Body of pancreas (tissue), 4 donors: ENCODE data around the gene SUMO3. TPM values are rescaled to one million over a fixed set of nuclear protein-coding genes. Genes with fewer than 3 reads are reported as not detected.

ENCODE experiments used
- ATAC-seq: fragments of 150-250 bp; one replicate; pipeline ENCODE4 v1.9.1; 2016
- DNase-seq, 4 donors: peaks; one replicate each; pipeline ENCODE4 v3.0.0-alpha.2; 2019
- H3K27ac ChIP-seq, 4 donors: fragments of 200-600 bp; sonication (generic); 1 replicate in 3 of 4; 2 replicates in 1 of 4; pipeline versions ENCODE4 v1.5.1 to v1.6.1; 2016 to 2019; ENCODE audit warnings: mild to moderate bottlenecking in 1 of 4, mixed read lengths in 1 of 4, moderate library complexity in 1 of 4
- H3K27me3 ChIP-seq, 2 donors: fragments of 200-600 bp; sonication (generic); one replicate each; pipeline ENCODE4 v1.6.0; 2016; ENCODE audit warnings: mild to moderate bottlenecking in 1 of 2
- H3K36me3 ChIP-seq, 2 donors: fragments of 200-600 bp; sonication (generic); replicated peaks in 1 of 2; 2 replicates each; pipeline ENCODE4 v1.5.1; 2016; ENCODE audit warnings: low read depth in 2 of 2; ENCODE audit not compliant: insufficient read depth in 1 of 2
- H3K4me1 ChIP-seq: fragments of 200-600 bp; sonication (generic); one replicate; pipeline ENCODE4 v1.6.0; 2016
- H3K4me3 ChIP-seq, 2 donors: fragments of 200-600 bp; sonication (generic); 1 replicate in 1 of 2; 2 replicates in 1 of 2; pipeline ENCODE4 v1.5.1; 2016 to 2019
- H3K9me3 ChIP-seq, 3 donors: fragments of 200-600 bp; sonication (generic); 1 replicate in 2 of 3; 2 replicates in 1 of 3; pipeline ENCODE4 v1.5.1; 2016
- CTCF ChIP-seq, 7 experiments: fragments of 450-650 bp in 4 of 7; fragments of 200-600 bp in 3 of 7; sonication (generic) in 3 of 7; IDR thresholded peaks; one replicate each; pipeline ENCODE4 v1.5.1; 2016 to 2019; ENCODE audit warnings: antibody characterized with exemption in 7 of 7
- POLR2A ChIP-seq, 3 donors: fragments of 450-650 bp; IDR thresholded peaks; one replicate each; pipeline ENCODE4 v1.6.1; 2016; ENCODE audit warnings: antibody characterized with exemption in 3 of 3, mild to moderate bottlenecking in 2 of 3
- WGBS, 2 donors: methylation state at CpG; one replicate each; pipeline ENCODE4 v1.1.5; 2017; 5-methylcytosine and 5-hydroxymethylcytosine counted together
- intact Hi-C: fragments of 100-400 bp; cut with DNase I; formaldehyde crosslinking; loops from one replicate; pipeline ENCODE4 v1.15.1; 2023
- total RNA-seq, 2 donors: library from RNA; depleted of rRNA; stranded (reverse); fragments of >200 nt; gene quantifications; one replicate each; pipeline ENCODE4 v1.1.0, GENCODE V29; 2016

SUMO3 gene
- total RNA-seq, 2 donors from 2014 or later = 20.4 to 33.2 TPM

DNA sequence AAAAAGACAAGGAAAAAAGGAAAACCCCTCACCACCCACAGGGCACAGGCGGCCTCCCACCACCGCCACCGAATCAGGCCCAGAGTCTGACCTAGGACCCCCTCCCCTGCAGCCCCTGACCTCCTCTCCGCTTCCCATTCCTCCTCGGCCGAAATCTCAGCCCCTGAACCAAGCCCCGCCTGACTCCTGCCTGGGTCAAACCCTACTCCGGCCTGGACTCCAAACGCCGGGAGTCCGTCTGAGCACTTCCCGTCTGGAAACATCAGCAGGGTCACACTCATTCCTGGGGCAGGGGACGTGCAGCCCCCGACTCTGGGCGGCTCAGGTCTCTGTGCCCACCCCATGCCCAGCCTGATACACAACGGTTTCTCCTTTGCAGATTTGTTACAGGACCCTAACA, 26.4 kb upstream of the SUMO3 start:
- intact Hi-C loops = no loop called here

DNA sequence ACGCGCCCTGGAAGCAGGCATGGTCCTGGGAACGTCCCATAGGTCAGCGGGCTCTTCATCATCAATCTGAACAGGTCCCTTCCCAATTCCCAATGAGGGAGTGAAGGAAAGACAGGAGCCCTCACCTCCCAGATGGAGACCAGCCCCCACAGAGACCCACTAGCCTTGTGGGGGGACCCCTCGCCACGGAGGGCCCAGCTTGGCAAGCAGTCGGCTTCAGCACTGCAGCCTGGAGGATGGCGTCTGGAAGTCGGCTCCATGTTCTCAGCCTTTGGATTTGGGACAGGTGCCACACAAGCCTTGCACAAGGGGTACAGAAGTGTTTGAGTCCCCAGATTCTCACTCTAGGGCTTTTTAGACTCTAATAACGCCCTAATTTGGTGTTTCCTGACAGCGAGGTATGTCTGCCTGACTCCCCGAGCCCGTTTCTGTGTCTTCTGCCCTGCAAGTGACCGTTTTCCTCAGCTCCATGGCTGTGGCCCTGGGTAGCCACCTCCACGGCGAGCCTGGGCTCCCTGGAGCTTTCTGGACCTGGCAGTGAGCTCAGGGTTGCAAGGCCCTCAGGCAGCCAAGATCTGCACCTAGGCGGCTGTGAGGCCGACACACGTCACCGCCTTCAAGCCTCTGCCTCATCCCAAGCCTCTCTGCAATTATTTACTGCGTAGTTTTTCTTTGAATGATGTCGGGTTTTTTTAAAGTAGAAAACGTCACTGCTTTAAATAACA, 25.0 kb upstream of the SUMO3 start:
- intact Hi-C loops = no loop called here
- Histone ChIP-seq H3K9me3 (no peaks in the 10 kb centered on the region), H3K36me3 (no peaks in the 10 kb centered on the region), H3K4me1 (peaks cover 17% of the 10 kb centered on the region), H3K27ac (no peak overlapping the region), H3K27me3 (peaks cover 0 to 3% of the 10 kb centered on the region in 2 donors), H3K4me3 (no peak overlapping the region)
- 58 to 75% methylated on average over 16 to 23 of the region's 23 CpGs for WGBS, 2 donors
- DNase-seq (no peak), ATAC-seq (no peak)
- TF ChIP-seq CTCF (IDR thresholded peaks at IDR 0.05) = no peak
- TF ChIP-seq POLR2A (IDR thresholded peaks at IDR 0.05) = no peak

More for the DNA sequence above, 26.4 kb upstream of the SUMO3 start:
- Histone ChIP-seq H3K9me3 (no peaks in the 10 kb centered on the region), H3K4me1 (peaks cover 21% of the 10 kb centered on the region), H3K4me3 (no peak overlapping the region), H3K27ac (no peak overlapping the region), H3K36me3 (no peaks in the 10 kb centered on the region), H3K27me3 (peaks cover 0 to 3% of the 10 kb centered on the region in 2 donors)
- no peak for DNase-seq
- TF ChIP-seq CTCF (IDR thresholded peaks at IDR 0.05) (no peak), POLR2A (IDR thresholded peaks at IDR 0.05) (no peak)
- no peak for ATAC-seq
- 53 to 67% methylated on average over 14 to 16 of the region's 16 CpGs for WGBS, 2 donors

- H3K27me3 ChIP-seq = peaks cover 0 to 3% of the 10 kb centered on the region in 2 donors
- WGBS, 2 donors = 74 to 75% methylated on average over 10 of the region's 10 CpGs
- H3K27ac ChIP-seq = no peak overlapping the region
- DNase-seq = no peak
- H3K9me3 ChIP-seq = no peaks in the 10 kb centered on the region
- no peak overlapping the region for H3K4me3 ChIP-seq
- no peak for TF ChIP-seq CTCF (IDR thresholded peaks at IDR 0.05)
- no peak for TF ChIP-seq POLR2A (IDR thresholded peaks at IDR 0.05)
- ATAC-seq = no peak
- H3K4me1 ChIP-seq = peaks cover 17% of the 10 kb centered on the region
- intact Hi-C loops = no loop called here
- no peaks in the 10 kb centered on the region for H3K36me3 ChIP-seq
These were observed 24.2 kb upstream of the SUMO3 start for GRCh38 chr21:44842087-44842486.

DNA sequence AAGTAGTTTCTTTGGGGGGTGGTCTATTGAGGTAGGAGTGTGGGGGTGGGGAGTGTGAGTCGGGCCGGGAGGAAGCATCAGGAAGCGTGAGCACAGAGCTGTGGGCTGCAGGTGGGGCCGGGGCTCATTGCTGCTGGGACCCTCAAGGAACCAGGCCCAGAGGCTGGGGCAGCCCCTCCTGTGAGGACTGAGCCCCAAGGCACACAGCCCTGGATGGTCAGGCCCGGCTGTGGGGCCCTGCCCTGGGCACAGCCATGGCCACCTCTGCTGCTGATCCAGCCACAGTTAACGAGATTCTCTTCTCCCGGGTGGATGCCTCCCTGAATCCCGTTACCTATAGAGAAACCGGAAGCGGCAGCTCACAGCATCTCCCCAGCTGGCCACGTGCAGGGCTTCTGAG, 22.9 kb upstream of the SUMO3 start:
- no peak for ATAC-seq
- Histone ChIP-seq H3K4me1 (peaks cover 5% of the 10 kb centered on the region), H3K4me3 (no peak overlapping the region), H3K36me3 (no peaks in the 10 kb centered on the region), H3K9me3 (no peaks in the 10 kb centered on the region), H3K27ac (no peak overlapping the region), H3K27me3 (peaks cover 0 to 3% of the 10 kb centered on the region in 2 donors)
- no peak for TF ChIP-seq POLR2A (IDR thresholded peaks at IDR 0.05)
- no peak for TF ChIP-seq CTCF (IDR thresholded peaks at IDR 0.05)
- WGBS, 2 donors = 67% methylated on average over 11 of the region's 11 CpGs; no CpG with 5 or more reads in 1 of the 2 donors
- no peak for DNase-seq
- intact Hi-C loops = no loop called here

DNA sequence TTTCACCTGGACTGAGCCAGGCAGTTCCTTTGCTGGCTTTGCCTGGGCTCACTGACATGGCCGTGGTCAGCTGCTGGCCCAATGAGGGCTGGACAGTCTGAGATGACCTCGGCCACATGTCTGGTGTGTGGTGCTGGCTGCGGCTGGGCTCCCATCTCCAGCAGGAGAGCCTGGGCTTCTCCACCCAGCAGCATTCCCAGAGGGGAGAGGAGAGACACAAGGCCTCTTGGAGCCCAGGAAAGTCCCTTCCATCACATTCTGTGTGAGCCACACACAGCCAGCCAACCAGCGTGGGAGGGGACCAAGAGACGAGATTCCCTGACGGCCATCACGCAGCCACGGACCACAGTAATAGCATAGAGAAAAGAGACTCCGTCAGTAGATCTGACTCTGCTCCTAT, 21.1 kb upstream of the SUMO3 start:
- DNase-seq = no peak
- 80 to 83% methylated on average over 6 to 9 of the region's 9 CpGs for WGBS, 2 donors
- Histone ChIP-seq H3K4me1 (no peaks in the 10 kb centered on the region), H3K36me3 (no peaks in the 10 kb centered on the region), H3K4me3 (no peak overlapping the region), H3K27ac (no peak overlapping the region), H3K27me3 (no peaks in the 10 kb centered on the region), H3K9me3 (no peaks in the 10 kb centered on the region)
- intact Hi-C loops = no loop called here
- TF ChIP-seq POLR2A (IDR thresholded peaks at IDR 0.05) = no peak
- no peak for TF ChIP-seq CTCF (IDR thresholded peaks at IDR 0.05)
- ATAC-seq = no peak
